DMS153 treated with DMSO at 0.1 percent for 48 hours (cell line): ENCODE data around the gene LDLRAD4.
"Not testable (repeated sequence)": the region's sequence is repeated elsewhere in the genome, so short reads cannot be mapped to it uniquely, and the experiment has no call there.

Experiments used
- DNase-seq: peaks from one replicate; lab custom pipeline; 2025; ENCODE audit not compliant: unreplicated experiment; lab: John Stamatoyannopoulos, UW

Gene LDLRAD4

GRCh38 chr18:13684546-13684945, 466.0 kb downstream of the LDLRAD4 start:
- DNase-seq = no peak

DNA sequence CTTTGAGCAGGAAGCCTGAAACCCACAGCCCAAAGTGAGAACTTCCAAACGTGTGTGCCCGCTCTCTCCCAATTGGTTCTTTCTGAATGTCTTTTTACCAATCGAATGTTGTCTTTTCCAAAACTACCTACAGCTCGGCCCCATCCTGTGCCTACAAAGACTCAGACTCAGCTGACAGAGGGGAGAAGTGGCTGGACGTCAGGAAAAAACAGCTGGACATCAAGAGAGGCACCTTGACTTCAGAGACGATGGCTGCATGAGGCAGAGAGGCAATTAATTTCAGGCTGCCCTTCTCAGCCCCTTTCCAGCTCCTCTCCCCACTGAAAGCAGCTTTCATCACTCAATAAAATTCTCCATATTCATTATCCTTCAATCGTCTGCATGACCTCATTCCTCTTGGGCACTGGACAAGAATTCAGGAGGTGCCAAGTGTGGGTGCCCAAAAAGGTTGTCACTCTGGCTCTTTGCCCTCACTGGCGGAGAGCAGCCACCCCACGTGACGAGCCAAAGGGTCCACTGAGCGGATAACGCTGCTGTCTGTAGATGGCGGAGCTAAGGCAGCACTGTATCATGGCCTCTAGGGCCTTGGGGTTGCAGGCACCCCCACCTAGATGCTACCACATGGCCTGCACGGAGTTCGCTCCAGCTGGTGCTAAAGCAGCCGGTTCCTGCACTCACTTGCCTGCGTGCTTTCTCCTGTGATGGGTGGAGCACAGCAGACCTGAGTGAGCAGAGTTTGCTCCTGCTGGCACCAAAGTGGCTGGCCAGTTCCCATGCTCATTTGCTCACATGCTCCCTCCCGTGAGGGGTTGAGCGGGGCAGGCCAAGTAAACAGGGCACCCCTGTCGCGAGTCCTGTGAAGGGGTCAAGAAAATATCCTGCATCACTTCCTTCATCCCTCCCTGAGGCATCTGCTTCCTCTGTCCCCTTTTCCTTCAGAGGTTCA, 469.9 kb downstream of the LDLRAD4 start:
- DNase-seq = no peak

- not testable (repeated sequence) for DNase-seq
Measured at GRCh38 chr18:13690060-13690459, 471.5 kb downstream of the LDLRAD4 start.

DNA sequence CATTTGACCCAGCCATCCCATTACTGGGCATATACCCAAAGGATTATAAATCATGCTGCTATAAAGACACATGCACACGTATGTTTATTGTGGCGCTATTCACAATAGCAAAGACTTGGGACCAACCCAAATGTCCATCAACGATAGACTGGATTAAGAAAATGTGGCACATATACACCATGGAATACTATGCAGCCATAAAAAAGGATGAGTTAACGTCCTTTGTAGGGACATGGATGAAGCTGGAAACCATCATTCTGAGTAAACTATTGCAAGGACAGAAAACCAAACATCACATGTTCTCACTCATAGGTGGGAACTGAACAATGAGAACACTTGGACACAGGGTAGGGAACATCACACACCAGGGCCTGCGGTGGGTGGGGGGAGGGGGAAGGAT, 476.8 kb downstream of the LDLRAD4 start:
- DNase-seq = not testable (repeated sequence)

- no peak for DNase-seq
Measured at GRCh38 chr18:13696961-13697360, 478.4 kb downstream of the LDLRAD4 start.

DNA sequence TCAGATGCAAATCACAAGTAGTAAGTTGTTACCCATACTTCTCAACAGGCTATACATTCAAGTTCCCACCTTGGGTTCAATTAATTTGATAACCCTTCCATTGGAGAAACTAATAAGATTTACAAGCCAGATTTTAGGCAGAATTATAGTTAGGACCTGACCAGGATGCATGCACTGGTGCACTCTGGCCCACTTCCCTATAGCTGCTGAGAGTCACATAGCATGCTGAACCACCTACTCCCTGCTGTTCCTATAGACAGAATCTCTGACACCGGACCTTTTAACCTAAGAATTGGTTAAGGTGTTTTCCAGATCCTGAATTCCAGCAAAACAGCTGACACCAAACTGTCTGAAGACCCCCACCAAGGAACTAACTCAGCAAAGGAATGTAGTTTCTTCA, 481.6 kb downstream of the LDLRAD4 start:
- DNase-seq = no peak
